Raji (cell line): ENCODE measurements around the gene CCDC91.

Experiments used
- POLR2A ChIP-seq: IDR thresholded peaks from 2 replicates; pipeline ENCODE4 v1.6.1; 2011; ENCODE audit warnings: low read depth, low read length, control low read depth; ENCODE audit not compliant: insufficient read depth

Gene CCDC91, protein sequence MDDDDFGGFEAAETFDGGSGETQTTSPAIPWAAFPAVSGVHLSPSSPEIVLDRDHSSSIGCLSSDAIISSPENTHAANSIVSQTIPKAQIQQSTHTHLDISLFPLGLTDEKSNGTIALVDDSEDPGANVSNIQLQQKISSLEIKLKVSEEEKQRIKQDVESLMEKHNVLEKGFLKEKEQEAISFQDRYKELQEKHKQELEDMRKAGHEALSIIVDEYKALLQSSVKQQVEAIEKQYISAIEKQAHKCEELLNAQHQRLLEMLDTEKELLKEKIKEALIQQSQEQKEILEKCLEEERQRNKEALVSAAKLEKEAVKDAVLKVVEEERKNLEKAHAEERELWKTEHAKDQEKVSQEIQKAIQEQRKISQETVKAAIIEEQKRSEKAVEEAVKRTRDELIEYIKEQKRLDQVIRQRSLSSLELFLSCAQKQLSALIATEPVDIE

DNA sequence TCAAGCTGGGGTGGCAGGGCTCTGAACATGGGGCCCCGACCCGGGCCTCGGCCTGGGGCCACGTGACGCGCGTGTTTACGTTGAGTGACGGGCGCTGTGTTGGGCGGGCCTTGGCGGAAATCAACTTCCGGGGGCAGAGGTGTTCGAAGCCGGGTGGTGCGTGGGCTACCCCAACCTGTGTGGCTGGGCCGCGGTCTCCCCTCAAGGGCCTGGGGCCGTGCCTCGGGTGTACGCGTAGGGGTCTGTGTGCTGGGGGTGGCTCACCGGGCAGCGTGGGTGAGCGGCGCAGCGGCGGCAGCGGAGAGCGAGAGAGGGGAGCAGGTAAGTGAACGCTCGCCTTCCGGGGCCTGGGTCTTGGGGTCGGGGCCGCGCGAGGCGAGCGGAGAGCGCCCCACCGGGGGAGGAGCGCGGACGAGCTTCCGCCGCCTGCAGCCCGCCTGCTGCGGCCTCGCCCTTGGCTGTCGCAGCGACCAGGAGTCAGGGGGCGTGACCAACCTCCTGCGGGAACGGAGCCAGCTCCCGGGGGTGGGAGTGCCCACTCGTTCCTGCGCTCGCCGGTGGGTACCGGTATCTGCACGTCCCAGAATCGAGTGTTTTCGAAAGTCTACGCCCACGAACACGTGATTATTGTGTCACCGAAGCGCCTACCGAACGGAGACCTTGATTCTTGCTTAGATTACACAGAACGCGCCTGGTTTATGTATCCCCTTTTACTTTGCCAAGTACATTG, at the start of gene CCDC91:
Gene CCDC91, plus strand, starts transcription at position 136 of the 730 bp plus-strand sequence. CDS start 66,760 bp downstream, outside the sequence.
- peak; percentile 42; the same call in 1 of the 2 replicates for TF ChIP-seq POLR2A

DNA sequence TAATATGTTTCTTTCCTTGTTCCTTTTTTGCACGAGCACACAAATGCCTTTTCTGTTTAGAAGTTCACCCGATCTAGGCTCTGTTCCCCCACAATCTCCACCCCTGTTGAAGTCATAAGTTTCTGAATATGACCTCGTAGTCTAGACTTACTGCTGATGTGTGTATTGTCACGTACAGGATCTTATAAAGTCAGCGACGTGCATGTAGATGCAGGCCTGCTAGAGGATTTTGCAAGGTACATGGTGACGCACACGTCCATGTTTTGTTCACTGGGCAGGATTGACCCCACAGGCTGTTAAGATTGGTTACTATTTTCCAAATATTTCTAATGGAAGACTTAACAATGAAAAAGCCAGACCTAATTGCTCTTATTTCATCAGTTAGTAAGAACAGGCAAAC, 46.2 kb upstream of the CCDC91 start:
- TF ChIP-seq POLR2A, result no peak

DNA sequence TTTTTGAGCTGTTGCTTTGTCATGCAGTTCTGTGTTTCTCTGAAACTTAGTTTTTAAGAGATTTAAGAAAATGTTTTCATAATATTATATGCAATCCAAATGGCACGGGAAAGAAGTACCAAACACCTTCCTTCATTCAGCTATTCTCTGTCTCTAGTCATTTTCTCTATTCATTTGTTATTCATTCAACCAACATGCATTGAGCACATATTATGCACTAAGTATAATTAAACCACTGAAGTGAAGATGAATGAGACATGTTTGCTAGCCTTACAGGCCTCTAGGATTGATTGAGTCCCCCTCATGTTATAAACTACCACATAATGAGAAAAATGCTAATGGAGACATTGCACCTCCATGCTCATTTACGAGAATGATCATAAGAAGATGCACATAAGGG, 45.7 kb upstream of the CCDC91 start:
- no peak for TF ChIP-seq POLR2A

DNA sequence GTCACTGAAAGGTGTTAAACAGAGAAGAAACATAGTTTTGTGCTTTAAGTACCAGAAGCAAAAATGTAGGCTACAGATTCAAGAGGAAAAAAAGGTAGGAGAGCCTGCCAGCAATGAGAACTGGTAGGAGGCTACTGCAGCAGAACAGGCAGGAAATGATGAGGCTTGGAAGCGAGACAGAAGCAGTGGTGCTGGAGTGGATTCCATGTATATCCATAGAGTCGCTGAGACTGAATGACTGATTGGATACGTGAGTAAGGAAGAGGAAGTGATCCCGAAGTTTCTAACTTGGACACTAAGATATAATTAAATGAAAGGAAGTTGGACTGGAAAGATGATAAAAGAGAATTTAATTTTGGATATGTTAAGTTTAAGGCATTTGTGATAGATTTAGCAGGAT, 45.0 kb upstream of the CCDC91 start:
- no peak for TF ChIP-seq POLR2A

DNA sequence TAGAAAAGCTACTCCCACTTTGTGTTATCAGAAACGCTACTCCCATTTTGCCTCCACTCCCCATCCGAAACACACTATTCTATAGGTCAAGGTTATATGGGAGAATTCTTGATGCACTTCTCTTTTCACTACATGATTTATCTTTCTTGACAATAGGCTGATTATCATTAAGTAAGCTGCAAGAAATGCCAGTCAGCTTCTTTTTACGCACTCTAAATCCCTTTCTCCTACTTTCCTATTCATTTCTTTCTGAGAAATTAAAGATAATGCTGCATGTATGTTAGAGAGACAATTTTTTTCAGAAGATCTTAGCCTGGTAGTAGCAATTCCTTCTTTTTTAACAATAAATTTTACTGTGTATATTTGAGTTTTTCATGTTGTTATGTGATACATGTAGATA, 41.0 kb upstream of the CCDC91 start:
- TF ChIP-seq POLR2A, result no peak

DNA sequence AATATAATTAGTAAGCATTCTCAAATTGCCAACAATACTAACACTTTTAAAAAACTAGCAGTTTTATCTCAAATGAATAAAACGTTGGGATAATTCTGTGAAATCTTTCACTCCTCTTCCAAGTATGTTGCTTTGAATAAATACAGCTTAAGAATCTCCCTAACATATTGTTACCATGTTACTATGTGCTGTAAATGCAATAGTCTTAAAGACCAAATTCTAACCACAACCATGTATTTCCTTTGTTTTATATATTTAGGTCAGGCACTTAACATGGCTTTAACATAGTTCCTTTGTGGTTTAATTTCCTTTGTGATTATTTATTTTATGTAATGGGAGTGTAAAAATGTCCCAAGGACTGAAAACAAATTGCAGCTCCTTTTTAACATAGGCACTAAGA, 33.9 kb upstream of the CCDC91 start:
- TF ChIP-seq POLR2A, result no peak

DNA sequence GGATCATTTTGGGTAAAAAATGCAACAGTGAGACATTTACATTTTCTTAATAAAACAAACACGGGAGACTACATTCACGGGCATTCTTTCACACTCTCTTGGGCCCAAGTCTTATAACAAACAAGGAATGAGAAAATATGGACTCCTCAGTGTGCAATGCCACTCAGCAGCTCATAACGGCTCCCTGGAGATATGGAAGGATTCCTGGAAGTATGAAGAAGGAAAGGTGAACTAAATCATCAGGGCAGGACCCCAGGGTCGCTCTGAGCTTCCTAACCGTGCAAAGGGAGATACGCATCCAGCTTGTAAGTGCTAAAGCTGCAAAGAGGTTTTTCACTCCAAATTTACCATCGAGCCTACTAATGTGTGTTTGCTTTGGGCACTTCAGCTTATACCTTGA, 33.5 kb upstream of the CCDC91 start:
- no peak for TF ChIP-seq POLR2A

DNA sequence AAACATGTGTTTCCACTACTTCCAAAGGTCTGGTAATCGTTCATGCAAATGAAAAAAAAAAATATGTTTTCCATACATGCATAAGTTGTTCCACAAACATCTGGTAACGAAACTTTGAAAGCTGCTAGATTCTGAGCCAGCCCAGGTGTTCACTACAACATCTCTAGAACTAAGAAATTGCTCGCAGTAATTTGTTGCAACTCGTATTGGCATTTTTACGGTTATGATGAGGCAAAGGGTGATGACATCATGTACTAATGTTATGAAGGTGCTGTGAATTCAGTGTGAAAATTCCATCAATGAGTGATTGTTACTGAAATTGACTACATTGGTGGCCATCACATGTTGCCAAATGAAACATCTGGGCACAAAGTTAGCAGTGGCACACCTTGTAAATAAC, 31.9 kb upstream of the CCDC91 start:
- TF ChIP-seq POLR2A, result no peak

DNA sequence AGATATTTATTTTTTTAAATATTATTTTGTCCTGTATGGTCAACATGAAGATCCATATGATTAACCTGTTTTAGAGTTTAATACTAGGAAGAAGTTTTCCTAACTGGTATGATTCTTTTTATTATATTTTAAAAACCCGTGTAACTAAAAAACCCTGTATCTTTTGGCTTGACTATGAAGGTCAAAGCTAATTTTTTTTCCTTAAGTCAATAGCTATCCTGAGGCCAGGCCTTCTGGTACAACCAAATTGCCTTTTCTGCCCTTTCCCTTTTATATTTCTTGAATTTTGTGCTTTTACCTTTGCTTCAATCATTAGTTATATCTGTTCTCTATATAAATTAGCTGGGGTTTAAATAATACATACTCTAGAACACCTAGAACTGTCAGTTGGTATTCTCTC, 30.6 kb upstream of the CCDC91 start:
- TF ChIP-seq POLR2A, result no peak

DNA sequence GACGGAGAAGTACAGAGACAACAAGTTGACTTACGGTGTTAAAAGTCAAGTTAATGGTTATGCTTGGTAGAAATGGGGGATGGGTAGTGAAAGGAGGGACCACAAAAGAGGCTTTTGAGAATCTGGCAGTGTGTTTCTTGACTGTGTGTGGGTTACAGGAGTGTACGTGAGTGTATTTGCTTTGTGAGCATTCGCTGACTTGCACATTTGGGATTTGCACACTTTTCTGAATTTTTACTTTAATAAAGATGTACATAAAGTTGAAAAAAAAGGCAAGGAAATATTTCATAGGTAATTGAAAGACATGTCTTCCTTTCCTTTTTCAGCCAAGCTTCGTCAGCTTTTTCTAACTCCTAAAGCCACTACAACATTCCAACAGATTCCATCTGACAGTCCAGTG, 28.6 kb upstream of the CCDC91 start:
- TF ChIP-seq POLR2A, result no peak

DNA sequence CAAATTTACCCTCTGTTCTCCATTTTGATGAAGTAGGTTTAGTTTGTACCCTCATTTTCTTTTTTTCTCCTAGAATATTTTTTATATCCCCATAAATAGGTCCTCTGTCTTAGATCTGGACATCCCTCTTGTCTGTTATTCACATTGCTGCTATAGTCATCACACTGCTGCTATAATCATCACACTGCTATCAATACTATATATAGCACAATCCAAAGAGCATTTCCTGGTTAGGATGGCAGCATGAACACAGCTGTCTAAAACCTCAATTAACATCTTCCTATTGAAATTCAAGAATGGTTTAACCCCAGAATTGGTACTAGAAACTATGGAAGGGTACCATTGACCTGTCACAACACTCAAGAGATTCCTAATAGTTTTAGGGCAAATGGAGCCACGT, 27.6 kb upstream of the CCDC91 start:
- no peak for TF ChIP-seq POLR2A

DNA sequence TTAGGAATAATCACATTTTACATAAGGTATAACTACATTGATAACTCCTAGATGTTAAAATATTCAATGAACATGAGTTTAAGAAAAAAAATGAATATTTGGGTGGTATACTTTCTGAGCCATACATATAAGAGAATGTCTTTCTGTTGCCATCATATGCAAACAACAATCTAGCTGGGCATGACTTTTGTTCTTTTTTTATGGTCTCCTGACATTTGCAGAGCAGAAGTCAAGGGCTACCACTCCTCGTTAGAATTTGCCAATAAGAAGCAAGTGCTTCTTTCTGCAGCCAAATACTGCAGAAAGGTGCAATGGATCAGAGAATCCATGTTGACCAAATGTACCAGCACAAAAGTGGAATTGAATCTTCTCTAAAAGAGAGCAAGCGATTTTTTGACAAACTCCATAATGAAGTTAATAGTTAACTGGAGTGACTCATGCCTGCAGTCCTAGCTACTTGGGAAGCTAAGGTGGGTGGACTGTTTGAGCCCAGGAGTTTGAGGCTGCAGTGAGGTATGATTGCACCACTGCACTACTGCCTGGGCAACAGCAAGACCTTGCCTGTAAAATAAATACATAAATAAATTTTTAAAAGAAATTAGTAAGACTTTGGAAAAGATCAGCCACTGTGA, 25.5 kb upstream of the CCDC91 start:
- TF ChIP-seq POLR2A, result no peak

DNA sequence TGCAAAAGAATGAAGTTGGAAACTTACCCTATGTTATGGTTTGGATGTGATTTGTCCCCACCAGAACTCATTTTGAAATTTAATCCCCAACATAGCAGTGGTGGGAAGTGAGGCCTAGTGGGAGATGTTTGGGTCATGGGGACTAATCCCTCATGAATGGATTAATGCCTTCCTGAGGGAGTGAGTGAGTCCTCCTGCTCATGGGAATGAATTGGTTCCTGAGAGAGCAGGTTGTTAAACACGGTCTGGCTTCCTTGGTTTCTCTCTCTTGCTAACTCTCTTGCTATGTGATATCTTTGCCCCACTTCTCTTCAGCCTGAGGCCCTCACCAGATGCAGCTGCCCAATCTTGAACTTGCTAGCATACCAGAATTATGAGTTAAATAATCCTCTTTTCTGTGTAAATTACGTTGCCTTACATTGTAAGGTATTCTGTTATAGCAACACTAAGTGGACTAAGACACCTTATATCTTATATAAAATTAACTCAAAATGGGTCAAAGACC, 22.2 kb upstream of the CCDC91 start:
- TF ChIP-seq POLR2A, result no peak

DNA sequence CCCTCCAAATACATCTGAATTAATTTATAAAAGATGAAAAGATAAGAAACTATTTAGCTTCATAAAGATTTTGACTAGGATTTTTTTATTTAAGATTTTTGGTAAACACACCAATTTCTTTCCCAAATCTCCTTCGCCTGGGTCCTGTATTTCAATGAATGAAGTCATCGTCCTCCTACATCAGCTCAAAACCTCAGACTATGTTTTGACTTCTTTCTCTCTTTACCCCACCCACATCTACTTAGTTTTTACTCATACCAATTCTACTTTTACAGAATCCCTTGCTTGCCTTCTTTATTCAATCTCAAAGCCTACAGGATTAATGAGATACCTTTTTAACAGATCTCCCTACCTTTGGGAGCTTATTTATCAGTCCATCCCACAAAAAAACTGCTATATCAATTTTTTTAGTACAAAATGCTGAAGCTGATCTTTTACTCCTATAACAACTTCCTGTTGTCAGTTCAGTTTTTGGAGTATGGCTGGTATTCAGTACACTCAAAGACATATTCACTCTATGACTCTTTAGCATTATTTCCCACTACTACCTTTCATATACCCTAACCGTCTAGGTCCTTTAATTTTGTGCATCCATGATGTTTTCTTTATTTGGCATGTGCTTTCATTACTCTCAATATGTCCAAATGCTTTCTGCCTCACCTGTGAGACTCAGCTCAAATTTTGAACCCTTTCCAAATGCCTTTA, 18.7 kb upstream of the CCDC91 start:
- TF ChIP-seq POLR2A, result no peak

DNA sequence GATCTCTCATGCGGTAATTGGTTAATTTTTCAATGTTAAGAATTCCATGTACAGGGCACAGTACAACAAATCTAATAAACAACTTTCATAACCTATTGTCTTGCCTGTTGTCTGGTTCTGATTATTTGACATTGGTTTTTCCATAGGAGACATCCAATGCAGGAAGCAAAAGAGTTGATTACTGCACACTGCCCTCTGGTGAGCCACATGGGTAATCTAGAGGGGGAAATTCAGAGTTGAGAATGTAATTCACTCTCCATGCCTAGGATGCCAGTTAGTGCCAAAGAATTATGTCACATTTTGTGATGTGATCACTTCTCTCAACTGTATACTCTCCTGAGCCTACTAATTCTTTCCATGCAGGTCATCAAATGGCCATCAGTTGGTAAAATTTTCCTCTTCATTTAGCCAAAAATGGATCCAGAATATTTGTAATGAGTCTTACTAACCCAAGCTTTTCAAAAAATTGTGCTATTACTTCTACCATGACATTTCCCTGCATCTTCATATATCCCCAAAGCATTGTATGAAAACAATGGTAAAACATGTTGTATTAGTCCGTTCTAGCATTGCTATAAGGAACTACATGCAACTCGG, 17.7 kb upstream of the CCDC91 start:
- TF ChIP-seq POLR2A, result no peak

DNA sequence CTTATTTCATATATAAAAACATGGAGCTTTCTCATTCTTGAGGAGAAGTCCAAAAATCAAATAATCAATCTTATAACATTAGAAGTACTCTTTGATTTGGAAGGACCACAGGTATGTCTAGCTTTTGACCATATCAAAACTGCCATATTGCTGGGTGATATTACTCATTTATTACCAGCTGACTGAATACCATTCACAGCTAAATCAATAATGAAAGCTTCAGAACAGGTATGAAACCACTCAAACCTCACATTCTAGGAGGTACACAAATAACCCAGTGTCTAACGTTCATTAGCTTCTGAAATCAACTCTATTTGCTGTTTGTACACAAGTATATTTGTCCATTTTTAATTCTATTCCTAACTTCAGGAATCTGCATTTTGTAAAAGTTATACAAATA, 16.8 kb upstream of the CCDC91 start:
- no peak for TF ChIP-seq POLR2A
